Liver (tissue), 2 donors: ENCODE data around the gene GALNTL6.

Source experiments
- JUND ChIP-seq, 2 donors: IDR thresholded peaks; 2 replicates each; pipeline ENCODE4 v1.6.1; 2016; ENCODE audit warnings: antibody characterized with exemption in 2 of 2
- RAD21 ChIP-seq, 2 donors: IDR thresholded peaks; 2 replicates each; pipeline ENCODE4 v1.6.1; 2016; ENCODE audit warnings: antibody characterized with exemption in 2 of 2, mild to moderate bottlenecking in 2 of 2
- donor health status: healthy.

DNA sequence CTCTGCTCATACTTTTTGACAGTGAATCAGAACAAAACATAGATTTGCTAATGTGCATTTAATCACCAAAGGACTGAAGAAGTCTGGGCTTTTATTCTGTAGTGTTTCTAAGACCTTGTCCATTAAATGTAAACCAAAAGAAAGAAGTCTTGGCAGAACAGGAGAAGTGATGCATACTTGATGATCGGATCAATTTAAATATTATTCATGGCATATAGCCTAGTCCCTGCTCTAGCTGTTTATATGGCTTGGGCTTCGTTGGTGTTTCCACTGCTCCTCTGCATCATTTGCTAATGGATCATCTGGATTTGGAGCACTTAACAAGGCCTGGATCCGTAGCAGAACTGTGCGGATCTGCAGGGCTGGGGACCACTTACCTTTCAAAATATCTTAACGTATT, 566.6 kb downstream of the GALNTL6 start:
- TF ChIP-seq RAD21 (IDR thresholded peaks at IDR 0.05), result no peak
- no peak for TF ChIP-seq JUND (IDR thresholded peaks at IDR 0.05)
